Measurements from ENCODE around the gene ARVCF.

Gene ARVCF

GRCh38 chr22:20000246-20001081, 16.2 kb downstream of the ARVCF start:
- Histone ChIP-seq H2AK5ac (ENCODE audit: low read depth, low read length) (peak overlapping the region; percentile 87), H3K79me1 (ENCODE audit: low read depth, low read length) (no peaks in the 10 kb centered on the region), H2AFZ (ENCODE audit: low read length) (peak overlapping the region; percentile 23), H3K9ac (ENCODE audit: low read depth, low read length, poor library complexity) (no peak overlapping the region), H3K4me1 (ENCODE audit: control insufficient read depth in 2 of 2, insufficient read depth in 1 of 2, low read depth in 1 of 2, low read length in 2 of 2) (peaks cover 38 to 54% of the 10 kb centered on the region in 2 donors), H3K4me2 (ENCODE audit: insufficient read depth, low read length, poor library complexity, severe bottlenecking) (no peak overlapping the region), H3K4me3 (ENCODE audit: low read length in 2 of 2) (peak overlapping the region in 1 of 2 donors; percentile 13), H3K27me3 (ENCODE audit: control insufficient read depth in 3 of 3, insufficient read depth in 3 of 3, low read depth in 1 of 3, low read length in 3 of 3) (no peaks in the 10 kb centered on the region), H2BK5ac (ENCODE audit: low read length) (peak overlapping the region; percentile 29), H3K18ac (ENCODE audit: low read length) (peak overlapping the region; percentile 41), H3K27ac (replicated peaks; ENCODE audit: low read length) (no peak overlapping the region), H4K8ac (ENCODE audit: low read depth, low read length) (no peak overlapping the region), H2BK12ac (ENCODE audit: low read length) (peak overlapping the region; percentile 1), H2BK15ac (ENCODE audit: low read length) (no peak overlapping the region), H3K14ac (ENCODE audit: low read length) (no peak overlapping the region), H3K9me3 (replicated peaks in 1 of 2; ENCODE audit: control insufficient read depth in 2 of 2, insufficient read depth in 1 of 2, low read depth in 1 of 2, low read length in 2 of 2) (peaks cover 2 to 19% of the 10 kb centered on the region in 2 donors), H3K23ac (ENCODE audit: low read depth, low read length, poor library complexity) (peak overlapping the region; percentile 57), H3K4ac (ENCODE audit: low read length) (no peak overlapping the region), H2BK120ac (ENCODE audit: low read depth, low read length) (no peak overlapping the region), H4K91ac (ENCODE audit: low read depth, low read length, poor library complexity) (no peak overlapping the region), H3K36me3 (replicated peaks in 1 of 2; ENCODE audit: control insufficient read depth in 2 of 2, insufficient read depth in 2 of 2, low read length in 2 of 2) (no peaks in the 10 kb centered on the region)
- DNase-seq (ENCODE audit: low spot score), result no peak
- WGBS, 2 donors (ENCODE audit: extremely low coverage in 2 of 2, insufficient read length in 2 of 2, insufficient replicate concordance in 1 of 2), result no CpG with 5 or more reads among the region's 14 CpGs

DNA sequence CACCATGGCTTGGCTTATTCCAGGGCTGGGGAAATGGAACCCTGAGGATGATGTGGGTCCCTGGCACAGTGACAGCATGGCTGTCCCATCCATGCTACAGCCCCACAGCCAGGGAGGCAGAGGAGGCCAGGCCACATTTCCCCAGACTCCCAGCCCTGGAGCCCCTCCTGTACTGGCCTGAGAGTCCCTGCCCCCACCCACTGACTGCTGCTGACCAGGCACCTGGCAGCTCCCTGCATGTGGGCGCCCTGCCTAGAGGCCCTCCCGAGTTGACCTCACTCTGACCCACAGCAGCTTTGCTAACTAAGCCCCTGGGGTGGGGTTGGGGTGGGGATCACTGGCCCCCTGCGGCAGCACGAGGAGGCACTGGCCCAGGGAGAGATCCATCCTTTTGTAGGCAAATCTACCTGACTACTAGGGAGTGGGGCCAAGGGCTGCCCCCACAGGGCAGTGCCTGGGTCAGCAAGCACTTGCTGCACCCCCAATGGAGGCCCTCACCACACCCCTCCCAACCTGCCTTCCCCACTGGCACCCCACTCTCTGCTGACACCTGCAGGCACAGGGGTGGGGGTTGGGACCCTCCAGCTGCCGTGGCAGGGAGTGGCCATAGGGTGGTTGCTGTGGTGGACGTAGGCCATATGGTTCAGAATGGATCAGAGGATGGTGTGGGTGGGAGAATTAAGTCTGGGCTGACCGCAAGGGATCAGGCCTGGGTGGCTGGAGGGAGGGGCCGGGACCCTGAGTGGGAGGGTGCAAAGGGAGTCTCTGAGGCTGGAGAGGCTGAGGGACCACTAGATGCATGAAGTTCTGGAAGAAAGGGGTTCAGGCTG, 17.4 kb downstream of the ARVCF start:
- peaks cover 38 to 54% of the 10 kb centered on the region in 2 donors for H3K4me1 ChIP-seq (ENCODE audit: control insufficient read depth in 2 of 2, insufficient read depth in 1 of 2, low read depth in 1 of 2, low read length in 2 of 2)

GRCh38 chr22:19998232-19998951, 18.2 kb downstream of the ARVCF start:
- H3K4me3 ChIP-seq (ENCODE audit: low read length in 2 of 2), result no peak overlapping the region
- H3K4me1 ChIP-seq (ENCODE audit: control insufficient read depth in 2 of 2, insufficient read depth in 1 of 2, low read depth in 1 of 2, low read length in 2 of 2), result peaks cover 38 to 54% of the 10 kb centered on the region in 2 donors
- peak overlapping the region; percentile 49 for H3K27ac ChIP-seq (replicated peaks; ENCODE audit: low read length)

More for the DNA sequence above, 17.4 kb downstream of the ARVCF start:
- Histone ChIP-seq H3K18ac (ENCODE audit: low read length) (peak overlapping the region; percentile 66), H4K8ac (ENCODE audit: low read depth, low read length) (peak overlapping the region; percentile 19), H4K91ac (ENCODE audit: low read depth, low read length, poor library complexity) (peak overlapping the region; percentile 11), H2BK12ac (ENCODE audit: low read length) (peak overlapping the region; percentile 99), H2BK120ac (ENCODE audit: low read depth, low read length) (peak overlapping the region; percentile 18), H3K23ac (ENCODE audit: low read depth, low read length, poor library complexity) (peak overlapping the region; percentile 80), H2BK15ac (ENCODE audit: low read length) (peak overlapping the region; percentile 22), H3K27me3 (ENCODE audit: control insufficient read depth in 3 of 3, insufficient read depth in 3 of 3, low read depth in 1 of 3, low read length in 3 of 3) (no peaks in the 10 kb centered on the region), H3K4me3 (ENCODE audit: low read length in 2 of 2) (no peak overlapping the region), H3K79me1 (ENCODE audit: low read depth, low read length) (no peaks in the 10 kb centered on the region), H3K27ac (replicated peaks; ENCODE audit: low read length) (peak overlapping the region; percentile 49), H3K9ac (ENCODE audit: low read depth, low read length, poor library complexity) (peak overlapping the region; percentile 80), H3K36me3 (replicated peaks in 1 of 2; ENCODE audit: control insufficient read depth in 2 of 2, insufficient read depth in 2 of 2, low read length in 2 of 2) (no peaks in the 10 kb centered on the region), H3K9me3 (replicated peaks in 1 of 2; ENCODE audit: control insufficient read depth in 2 of 2, insufficient read depth in 1 of 2, low read depth in 1 of 2, low read length in 2 of 2) (peaks cover 2 to 9% of the 10 kb centered on the region in 2 donors), H2AFZ (ENCODE audit: low read length) (peak overlapping the region; percentile 76), H3K4me2 (ENCODE audit: insufficient read depth, low read length, poor library complexity, severe bottlenecking) (no peak overlapping the region), H2AK5ac (ENCODE audit: low read depth, low read length) (peak overlapping the region; percentile 87), H3K4ac (ENCODE audit: low read length) (peak overlapping the region; percentile 58), H2BK5ac (ENCODE audit: low read length) (peak overlapping the region; percentile 85), H3K14ac (ENCODE audit: low read length) (peak overlapping the region; percentile 83)
- no peak for DNase-seq (ENCODE audit: low spot score)
- no CpG with 5 or more reads among the region's 8 CpGs for WGBS, 2 donors (ENCODE audit: extremely low coverage in 2 of 2, insufficient read length in 2 of 2, insufficient replicate concordance in 1 of 2)

More at GRCh38 chr22:19998232-19998951, 18.2 kb downstream of the ARVCF start:
- peaks cover 0 to under 1% of the 10 kb centered on the region in 2 donors for H3K9me3 ChIP-seq (replicated peaks in 1 of 2; ENCODE audit: control insufficient read depth in 2 of 2, insufficient read depth in 1 of 2, low read depth in 1 of 2, low read length in 2 of 2)
- peak overlapping the region; percentile 87 for H2AK5ac ChIP-seq (ENCODE audit: low read depth, low read length)
- peak overlapping the region; percentile 19 for H4K8ac ChIP-seq (ENCODE audit: low read depth, low read length)
- H3K27me3 ChIP-seq (ENCODE audit: control insufficient read depth in 3 of 3, insufficient read depth in 3 of 3, low read depth in 1 of 3, low read length in 3 of 3), result no peaks in the 10 kb centered on the region
- H3K4ac ChIP-seq (ENCODE audit: low read length), result peak overlapping the region; percentile 79
- peak overlapping the region; percentile 85 for H2BK5ac ChIP-seq (ENCODE audit: low read length)
- no peak overlapping the region for H3K23ac ChIP-seq (ENCODE audit: low read depth, low read length, poor library complexity)
- no peaks in the 10 kb centered on the region for H3K36me3 ChIP-seq (replicated peaks in 1 of 2; ENCODE audit: control insufficient read depth in 2 of 2, insufficient read depth in 2 of 2, low read length in 2 of 2)
- peak overlapping the region; percentile 83 for H3K14ac ChIP-seq (ENCODE audit: low read length)
- H2BK12ac ChIP-seq (ENCODE audit: low read length), result peak overlapping the region; percentile 87
- H2AFZ ChIP-seq (ENCODE audit: low read length), result peak overlapping the region; percentile 76
- H3K4me2 ChIP-seq (ENCODE audit: insufficient read depth, low read length, poor library complexity, severe bottlenecking), result peak overlapping the region; percentile 29
- no peaks in the 10 kb centered on the region for H3K79me1 ChIP-seq (ENCODE audit: low read depth, low read length)
- no peak for DNase-seq (ENCODE audit: low spot score)
- H3K9ac ChIP-seq (ENCODE audit: low read depth, low read length, poor library complexity), result peak overlapping the region; percentile 80
- H3K18ac ChIP-seq (ENCODE audit: low read length), result peak overlapping the region; percentile 91
- H2BK15ac ChIP-seq (ENCODE audit: low read length), result peak overlapping the region; percentile 86
- peak overlapping the region; percentile 18 for H2BK120ac ChIP-seq (ENCODE audit: low read depth, low read length)
- peak overlapping the region; percentile 11 for H4K91ac ChIP-seq (ENCODE audit: low read depth, low read length, poor library complexity)
- no CpG with 5 or more reads among the region's 16 CpGs for WGBS, 2 donors (ENCODE audit: extremely low coverage in 2 of 2, insufficient read length in 2 of 2, insufficient replicate concordance in 1 of 2)

Measured in neuronal stem cell (in vitro differentiated cells).